HG03039 (cell line): ENCODE results near the gene WASF2.

Experiments used
- ATAC-seq: cut with Tn5 transposase; IDR thresholded peaks from one replicate; pipeline ENCODE4 v1.9.1; 2021; ENCODE audit warnings: mild to moderate bottlenecking, moderate library complexity; ENCODE audit not compliant: unreplicated experiment

The WASF2 gene

DNA sequence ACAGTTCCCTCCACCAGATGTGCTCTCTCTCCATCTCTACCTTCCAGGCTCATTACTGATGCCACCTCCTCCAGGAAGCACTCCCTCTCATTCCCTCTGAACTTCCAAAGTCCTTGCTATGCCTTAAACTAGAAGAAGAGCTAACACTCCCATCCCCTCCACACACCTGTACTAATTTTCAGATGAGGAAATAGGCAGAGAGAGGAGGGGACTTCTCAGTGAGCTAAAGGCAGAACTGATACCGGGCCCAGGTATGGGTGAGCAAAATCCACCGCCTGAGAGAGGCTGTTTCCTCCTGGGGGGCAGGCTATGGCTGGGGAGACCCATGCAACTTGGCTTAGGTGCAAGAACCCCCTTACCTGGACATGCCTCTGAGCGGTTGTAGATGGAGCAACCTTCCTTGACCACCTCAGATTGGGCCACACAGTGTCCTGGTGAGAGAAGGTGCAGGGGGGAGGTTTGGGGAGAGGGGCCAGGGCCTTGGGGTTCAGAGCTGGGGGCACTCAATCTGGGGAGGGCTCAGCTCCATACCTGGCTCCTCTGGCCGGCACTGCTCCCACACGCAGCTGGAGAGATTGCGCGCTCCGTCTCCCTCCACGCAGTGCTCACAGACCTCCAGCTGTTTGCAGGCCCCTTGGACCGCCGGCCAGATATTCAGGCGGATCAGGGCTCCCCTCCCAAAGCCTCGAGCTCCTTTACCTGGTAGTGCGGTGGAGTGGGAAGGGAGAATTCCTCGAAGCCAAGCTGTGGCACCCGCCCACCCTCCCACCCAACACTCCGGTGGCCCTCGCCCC, 107.8 kb downstream of the WASF2 start:
- ATAC-seq, result no peak

DNA sequence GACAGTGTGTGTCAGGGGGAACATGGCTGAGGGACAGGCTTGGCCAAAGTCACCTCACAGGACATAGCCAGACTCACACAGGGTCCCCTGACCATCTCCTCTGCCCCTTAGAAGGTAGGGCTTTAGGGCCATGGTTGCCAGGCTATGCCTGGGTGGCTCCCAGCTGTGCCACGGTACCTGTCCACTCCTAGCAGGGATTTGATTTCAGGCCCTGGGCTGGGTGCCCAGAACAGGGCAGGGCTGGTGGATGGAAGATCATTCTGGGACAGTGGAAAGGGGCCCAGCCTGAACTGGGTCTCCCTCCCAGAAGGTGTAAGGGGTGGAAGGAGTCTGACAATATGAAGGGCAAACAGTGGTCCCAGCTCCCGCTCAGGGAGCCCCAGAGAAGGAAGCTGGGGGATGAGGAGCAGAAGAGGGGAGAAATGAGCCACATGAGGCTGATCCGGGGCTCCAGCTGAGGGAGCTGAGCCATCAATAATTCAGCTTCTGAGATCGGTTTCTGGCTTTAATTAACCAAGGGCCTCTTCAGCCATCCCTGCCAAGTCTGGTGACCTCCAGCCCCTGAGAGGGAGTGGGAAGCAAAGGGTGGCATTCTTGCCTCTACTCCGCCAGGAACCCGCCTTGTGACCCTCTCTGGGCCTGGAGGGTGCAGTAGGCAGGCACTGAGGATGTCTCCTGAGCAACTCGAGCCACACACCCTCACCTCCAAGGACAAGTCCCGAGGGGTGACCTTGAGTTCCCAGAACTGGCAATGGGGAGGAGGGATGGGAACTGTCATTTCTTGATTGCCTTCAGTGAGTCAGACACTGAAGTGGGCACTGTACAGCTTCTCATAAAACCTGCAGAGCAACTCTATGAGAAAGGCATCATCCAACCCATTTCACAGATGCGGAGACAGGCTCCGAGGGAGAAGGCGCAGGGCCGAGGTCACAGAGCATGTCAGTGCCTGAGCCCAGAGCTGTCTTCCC, 108.9 kb downstream of the WASF2 start:
- no peak for ATAC-seq

DNA sequence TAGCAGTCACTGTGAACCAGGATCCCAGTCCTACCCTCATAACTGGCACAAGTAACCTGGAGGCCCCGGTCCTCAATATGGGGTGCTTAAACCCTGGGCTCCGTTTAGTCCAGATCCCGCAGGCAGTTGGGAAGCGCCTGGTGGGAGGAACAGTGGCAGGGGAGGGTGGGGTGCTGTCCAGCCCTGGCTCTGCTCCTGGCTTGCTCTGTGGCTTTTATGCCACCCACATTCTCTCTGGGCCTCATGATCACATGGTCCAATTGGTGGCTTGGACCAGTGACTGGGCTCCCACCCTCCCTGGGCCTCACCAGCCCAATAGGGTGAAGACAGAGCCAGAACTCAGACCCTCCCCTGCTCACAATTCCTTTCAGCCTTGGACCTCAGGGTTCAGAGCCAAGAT, 109.7 kb downstream of the WASF2 start:
- ATAC-seq, result no peak

DNA sequence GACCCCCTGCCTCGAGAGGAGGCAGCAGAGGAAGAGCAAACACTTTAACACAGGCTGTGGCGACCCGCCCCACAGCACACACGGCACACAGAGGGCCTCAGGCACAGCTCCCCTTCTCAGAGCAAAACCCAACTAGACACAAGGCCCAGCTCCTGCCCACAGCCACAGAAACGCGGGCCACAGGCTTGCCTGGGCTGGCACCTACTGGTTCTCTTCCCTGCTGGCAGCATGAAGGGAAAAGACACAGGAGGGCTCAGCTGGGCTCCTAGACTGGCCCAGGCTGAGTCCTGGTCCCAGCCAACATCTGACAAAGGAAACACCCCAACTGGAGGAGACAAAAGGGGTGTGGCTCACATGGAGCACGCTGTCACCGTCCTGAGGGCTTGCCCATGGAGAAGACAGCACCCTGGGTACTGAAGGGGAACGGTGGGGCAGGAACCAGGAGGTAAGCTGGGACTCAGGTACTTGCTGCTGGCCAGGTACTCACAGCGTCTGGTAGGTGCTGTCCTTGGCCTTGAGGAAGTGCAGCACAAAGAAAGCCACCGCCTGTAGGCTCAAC, 110.3 kb downstream of the WASF2 start:
- no peak for ATAC-seq

DNA sequence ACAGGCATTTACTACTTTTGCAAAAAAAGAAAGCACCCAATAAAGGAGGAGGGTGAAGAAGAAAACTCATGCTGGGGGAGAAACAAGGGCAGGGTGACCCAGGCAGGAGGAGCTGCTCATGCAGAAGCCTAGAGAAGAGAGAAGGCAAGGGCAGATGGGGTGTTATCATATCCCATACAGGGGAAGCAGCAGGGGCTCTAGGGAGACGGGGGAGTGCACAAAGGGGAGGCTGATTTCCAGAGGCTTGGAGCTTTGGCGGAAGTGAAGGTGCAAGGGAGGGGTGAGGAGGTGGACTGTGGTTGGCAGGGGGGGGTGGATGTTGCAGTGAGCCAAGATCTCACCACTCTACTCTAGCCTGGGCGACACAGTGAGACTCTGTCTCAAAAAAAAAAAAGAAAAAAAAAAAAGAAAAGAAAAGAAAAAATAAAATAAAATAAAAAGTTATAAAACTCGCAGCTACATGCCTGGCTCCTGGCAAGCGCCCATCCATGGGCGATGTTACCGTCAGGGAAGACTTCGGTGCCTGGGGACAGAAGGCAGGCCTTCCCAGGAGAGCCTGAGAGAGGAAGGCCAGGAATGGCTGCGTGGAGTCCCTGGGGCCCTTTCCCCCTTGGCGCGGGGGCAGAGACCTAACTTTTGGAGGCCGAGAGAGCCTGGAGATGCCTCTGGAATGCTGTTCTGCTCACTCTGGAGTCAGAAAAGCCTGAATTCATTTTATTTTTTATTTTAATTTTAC, 112.0 kb downstream of the WASF2 start:
- ATAC-seq, result no peak

DNA sequence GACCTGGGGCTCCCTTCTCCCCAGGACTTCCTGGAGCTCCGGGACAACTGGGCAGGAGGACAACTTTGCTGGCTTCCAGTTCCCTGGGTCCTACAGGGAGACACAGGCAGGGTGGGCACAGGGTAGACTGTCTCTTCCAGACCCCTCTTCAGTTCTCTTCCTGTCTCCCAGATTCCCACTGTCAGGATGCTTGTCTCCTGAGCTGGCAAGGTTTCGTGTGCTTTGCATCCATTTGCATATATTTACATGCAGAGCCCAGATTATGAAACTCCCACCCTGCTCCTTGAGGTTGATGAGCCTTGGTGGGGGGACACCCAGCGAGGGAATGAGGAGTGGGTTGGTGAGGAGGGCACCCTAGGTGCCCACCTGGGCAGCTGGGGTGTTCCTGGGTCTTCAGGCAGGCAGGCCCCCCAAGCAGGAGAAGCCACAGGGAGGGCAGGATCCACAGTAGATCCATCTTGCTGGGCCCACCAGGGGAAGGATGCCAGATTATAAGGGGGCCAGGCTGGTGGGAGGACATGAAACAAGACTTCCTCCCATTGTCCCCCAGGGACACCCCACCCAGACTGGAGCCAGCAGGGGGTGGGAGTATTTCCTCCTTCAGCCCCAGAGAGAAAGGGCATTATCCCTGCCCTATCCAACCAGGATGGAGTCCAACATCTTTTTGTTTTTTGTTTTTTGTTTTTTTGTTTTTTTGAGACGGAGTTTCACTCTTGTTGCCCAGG, 115.4 kb downstream of the WASF2 start, which contains the start of gene FCN3:
FCN3 (minus strand) TSS at position 463 of the 725 bp plus-strand sequence; CDS start at position 457, 6 bp downstream.
- no peak for ATAC-seq

DNA sequence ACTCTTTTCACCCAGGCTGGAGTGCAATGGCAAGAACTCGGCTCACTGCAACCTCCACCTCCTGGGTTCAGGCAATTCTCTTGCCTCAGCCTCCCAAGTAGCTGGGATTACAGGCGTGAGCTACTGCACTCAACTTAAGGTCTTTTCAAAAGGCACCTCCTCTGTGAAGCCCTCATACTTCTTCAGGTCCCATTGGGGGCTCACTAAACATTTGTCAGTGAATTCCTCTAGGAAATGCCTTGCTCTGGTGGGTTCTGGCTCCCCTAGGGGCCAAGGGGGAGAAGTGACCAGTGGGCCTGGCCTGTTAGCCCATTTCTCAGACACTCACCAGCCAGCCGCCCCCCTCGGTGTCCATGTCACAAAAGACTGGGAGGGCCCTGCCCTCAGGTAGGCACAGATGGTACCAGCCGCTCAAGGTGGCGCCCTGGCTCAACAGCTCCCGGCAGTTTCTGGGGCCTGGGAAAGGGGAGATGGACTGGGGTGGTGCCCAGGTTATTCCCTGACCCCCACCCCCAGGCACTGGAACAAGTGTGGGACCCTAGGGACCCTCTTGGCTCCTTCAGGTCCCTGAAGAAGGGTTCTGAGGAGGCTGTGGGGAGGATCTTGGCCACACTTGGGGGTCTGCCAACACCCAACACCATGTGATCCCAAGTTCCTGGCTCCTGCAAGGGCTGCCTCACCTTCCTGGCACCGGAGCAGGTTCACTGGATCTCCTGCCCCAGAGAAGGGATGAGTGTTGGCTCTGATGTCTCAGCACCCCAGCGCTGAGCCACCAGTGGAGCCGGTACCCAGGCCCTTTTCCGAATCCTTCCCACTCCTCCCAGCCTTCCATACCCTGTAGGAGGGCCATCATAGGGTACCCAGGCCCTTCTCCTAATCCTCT, 116.9 kb downstream of the WASF2 start:
- ATAC-seq, result no peak

DNA sequence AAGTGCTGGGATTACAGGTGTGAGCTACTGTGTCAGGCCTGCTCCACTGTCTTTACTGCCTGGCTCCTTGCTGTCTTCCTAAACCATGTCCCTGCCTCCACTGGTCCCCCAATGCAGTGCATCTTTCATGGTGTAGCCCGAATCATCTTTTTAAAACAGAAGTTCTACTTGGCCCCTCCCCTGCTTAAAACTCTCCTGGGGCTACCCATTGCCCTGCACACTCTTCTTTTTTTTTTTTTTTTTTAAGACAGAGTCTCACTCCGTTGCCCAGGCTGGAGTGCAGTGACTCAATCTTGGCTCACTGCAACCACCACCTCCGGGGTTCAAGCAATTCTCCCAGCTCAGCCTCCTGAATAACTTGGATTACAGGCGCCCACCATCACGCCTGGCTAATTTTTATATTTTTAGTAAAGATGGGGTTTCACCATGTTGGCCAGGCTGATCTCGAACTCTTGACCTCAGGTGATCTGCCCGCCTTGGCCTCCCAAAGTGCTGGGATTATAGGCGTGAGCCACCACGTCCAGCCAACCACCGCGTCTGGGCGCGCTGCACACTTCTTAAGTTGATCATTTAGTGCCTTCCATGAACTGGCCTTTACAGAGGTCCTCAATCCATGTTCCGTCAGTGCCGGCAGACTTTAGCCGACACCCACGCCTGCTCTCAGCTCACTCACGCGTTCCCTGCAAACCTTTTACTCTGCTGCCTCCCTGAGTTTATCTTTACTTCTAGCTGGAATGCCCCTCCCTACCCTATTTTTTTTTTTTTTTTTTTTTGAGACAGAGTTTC, 117.8 kb downstream of the WASF2 start:
- no peak for ATAC-seq

DNA sequence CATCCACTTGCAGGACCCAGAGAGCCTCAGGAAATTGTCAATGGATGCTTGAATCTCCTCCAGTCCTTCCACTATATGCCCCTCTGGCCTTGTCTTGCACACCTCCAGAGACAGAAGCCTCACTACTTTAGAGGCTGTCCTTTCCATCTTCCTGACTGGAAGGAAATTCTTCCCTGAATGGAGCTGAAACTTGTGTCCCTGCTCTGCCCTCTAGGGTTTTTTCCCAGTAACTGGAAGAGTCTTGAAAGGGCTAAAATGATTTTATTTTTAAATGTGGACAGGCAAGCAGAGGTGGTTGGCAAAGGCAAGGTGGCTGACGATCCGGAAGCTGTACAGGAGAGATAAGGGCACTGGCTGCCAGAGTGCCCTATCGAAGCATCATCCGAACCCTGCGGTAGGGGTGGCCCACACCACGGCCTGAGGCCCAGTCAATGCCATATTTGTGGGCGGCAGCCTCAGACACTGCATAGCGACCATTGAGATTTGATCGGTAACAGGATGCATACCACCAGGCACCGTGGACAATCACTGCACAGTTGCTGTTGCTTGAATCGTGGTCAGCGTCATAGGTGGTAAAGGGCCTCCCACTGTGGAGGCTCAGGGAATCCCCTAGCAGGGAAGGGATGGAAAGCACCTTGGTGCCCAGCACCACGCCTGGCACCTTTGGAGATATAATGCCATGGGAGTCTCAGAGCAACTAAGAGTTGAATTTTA, 120.9 kb downstream of the WASF2 start:
- no peak for ATAC-seq

DNA sequence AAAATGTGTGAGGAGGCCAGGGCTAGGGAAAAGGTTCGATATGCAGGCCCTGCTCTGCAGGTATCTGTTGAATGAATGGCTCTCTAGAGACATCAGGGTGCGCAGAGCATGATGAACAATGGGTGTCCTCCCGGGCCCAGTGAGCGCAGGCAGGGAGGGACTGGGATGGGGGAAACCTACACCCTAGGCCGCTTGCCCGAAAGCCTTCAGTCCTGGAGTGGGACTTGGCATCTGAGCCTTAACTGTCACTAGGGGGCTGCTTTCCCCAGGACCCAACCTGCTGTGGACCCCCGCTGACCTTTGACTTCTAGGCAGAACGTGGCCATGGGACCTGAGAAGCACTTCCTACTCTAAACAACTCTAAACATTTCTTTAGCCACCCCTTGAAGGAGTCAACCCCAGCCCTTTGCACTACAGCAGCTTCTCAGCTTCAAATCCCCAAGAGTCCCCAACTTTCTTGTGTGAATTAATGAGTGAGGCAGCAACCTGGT, 122.8 kb downstream of the WASF2 start:
- ATAC-seq, result no peak

DNA sequence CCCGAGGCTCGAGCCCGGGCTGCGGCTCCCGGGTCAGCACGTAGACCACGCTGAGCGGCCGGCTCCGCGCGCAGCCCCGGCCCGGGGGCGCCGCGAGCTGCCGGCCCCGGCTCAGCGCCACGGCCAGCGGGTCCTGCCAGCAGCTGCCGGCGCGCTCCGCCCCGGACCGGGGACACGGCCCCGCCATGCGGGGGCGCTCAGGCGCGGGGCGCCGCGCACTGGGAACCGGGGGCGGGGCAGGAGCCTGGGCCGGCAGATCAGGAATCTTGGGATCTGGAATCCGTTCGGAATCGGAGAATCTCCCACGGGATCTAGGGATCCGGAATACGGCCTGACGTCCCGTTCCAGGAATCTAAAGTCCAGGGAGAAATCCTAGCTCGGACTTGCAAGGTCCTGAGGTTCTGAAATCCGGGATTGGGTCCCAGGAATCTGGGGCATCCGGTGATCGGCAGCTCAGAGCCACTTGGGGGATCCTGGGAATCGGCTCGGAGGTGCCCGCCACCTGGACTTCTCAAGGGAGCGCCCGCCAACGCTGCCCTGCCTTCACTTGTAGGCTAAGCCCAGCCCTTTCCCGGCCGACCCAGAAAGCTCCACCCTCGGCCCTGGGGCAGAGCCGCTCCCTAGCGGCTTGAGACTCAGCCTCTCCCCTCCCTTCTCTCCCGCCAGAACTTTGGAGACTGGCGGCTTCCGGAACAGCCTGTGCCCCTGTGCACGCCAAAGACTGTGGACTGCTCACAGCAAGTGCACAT, 123.4 kb downstream of the WASF2 start, which contains the start of gene MAP3K6:
MAP3K6 (minus strand) TSS at position 551 of the 749 bp plus-strand sequence; CDS start at position 187, 364 bp downstream.
- ATAC-seq, result no peak

DNA sequence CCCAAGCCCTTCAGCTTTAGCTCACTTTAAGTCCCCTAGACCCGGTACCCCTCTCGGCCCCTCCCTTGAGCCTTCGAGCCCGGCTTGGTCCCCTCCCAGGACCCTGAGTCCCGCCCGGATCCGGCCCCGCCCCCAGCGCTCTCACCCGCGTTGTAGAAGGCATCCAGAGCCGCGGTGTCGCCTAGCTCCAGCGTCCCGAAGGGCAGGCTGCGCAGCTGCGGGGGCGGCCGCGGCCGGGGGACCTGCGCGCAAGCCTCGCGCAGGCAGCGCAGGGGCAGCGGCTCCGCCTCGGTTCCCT, 123.9 kb downstream of the WASF2 start:
- no peak for ATAC-seq

DNA sequence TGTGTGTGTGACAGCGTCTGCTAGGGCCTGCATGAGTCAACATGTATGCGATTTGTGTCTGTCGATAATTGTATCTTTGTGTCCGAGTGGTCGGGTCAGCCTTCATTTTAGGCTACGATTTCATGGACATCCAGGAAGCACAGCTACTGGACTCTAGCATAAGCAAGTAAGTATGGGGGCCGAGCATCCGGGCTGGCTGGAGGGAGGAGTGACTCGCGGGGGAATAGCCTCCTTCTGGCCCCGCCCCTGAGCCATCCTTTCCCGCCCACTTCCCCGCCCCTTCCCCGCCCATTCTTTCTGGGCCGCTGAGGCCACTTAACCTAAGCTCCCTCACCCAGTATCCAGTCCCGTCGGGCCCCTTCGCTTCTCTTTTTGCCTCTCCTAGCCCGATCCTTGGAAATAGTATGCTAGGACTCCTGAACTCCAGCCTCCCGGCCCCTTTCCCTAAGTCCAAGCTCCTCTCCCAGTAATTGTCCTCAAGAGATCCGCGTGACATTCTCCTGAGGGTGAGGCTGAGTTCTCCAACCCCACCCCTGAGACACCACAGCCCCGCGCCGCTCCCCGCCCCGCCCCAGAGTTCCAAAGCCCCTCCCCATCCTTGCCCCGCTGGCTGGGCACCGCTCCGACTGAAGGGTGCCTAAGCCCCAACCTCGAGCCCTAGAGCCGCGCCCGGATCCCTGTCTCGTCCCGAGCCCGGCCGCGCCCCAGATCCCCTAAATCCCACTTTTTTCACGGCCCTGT, 124.4 kb downstream of the WASF2 start:
- no peak for ATAC-seq

DNA sequence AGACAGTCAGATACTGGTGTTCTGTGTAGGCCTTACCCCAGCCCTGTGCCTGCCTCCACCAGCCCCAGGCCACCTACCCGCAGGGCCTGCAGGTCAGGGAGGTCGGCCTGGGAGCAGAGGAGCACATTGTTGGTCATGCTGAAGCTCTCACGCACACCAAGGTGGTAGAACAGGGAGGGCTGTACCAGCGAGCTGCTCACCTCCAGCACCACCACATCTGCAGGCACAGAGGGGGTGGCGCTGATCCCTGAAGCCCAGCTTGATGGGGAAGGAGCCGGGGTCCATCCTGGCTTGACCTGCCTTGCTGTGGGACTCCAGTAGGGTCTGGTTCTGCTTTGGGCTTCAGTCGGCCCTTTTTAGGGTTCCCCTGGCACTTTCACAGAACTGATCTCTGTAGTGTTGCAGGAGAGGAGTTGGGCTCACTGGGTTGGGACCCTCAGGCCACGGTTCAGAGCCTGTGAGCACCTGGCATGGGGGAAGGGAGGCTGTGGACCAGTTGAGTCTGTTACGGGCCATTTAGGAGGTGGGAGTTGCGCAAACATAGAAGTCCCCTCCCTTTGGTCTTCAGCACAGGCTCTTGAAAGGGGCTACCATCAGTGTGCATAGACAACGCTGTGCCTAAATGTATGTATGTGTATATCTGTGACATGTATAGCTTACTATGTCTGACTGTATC, 125.1 kb downstream of the WASF2 start:
- ATAC-seq, result no peak
